ENCODE measurements around the gene PCBD1. TPM values are rescaled to one million over a fixed set of nuclear protein-coding genes. Genes with fewer than 3 reads are reported as not detected.

The PCBD1 gene
- total RNA-seq (100 to 1,000 TPM in 1 of 2 donors, 10 to 100 TPM in 1; 91.6 to 112 TPM), polyA plus RNA-seq (ENCODE audit: insufficient read length in 6 of 6) (10 to 100 TPM; 72.6 to 83.8 (median 74.7) TPM)
- long read RNA-seq, donor 1, transcript PCBD1-201 (4 exons, 1,006 nt) = major isoform, 95 of 149 reads
- long read RNA-seq, donor 1, partial matches to known transcripts = 41 of 149 reads
- long read RNA-seq, donor 1, other reads (novel, unspliced or antisense) = 8 of 149 reads
- long read RNA-seq, donor 2, transcript PCBD1-201 (4 exons, 1,006 nt) = major isoform, 49 of 69 reads
- long read RNA-seq, donor 2, partial matches to known transcripts = 16 of 69 reads
- long read RNA-seq, donor 2, other reads (novel, unspliced or antisense) = 0 of 69 reads
- long read RNA-seq, donor 3, transcript PCBD1-201 (4 exons, 1,006 nt) = major isoform, 51 of 83 reads
- long read RNA-seq, donor 3, partial matches to known transcripts = 25 of 83 reads
- long read RNA-seq, donor 3, other reads (novel, unspliced or antisense) = 6 of 83 reads
- long read RNA-seq, donor 4, transcript PCBD1-201 (4 exons, 1,006 nt) = major isoform, 129 of 172 reads
- long read RNA-seq, donor 4, partial matches to known transcripts = 28 of 172 reads
- long read RNA-seq, donor 4, other reads (novel, unspliced or antisense) = 14 of 172 reads
- long read RNA-seq, donor 5, transcript PCBD1-201 (4 exons, 1,006 nt) = major isoform, 89 of 110 reads
- long read RNA-seq, donor 5, partial matches to known transcripts = 19 of 110 reads
- long read RNA-seq, donor 5, other reads (novel, unspliced or antisense) = 0 of 110 reads
- long read RNA-seq, donor 6, transcript PCBD1-201 (4 exons, 1,006 nt) = major isoform, 76 of 100 reads
- long read RNA-seq, donor 6, partial matches to known transcripts = 19 of 100 reads
- long read RNA-seq, donor 6, other reads (novel, unspliced or antisense) = 0 of 100 reads
- long read RNA-seq, donor 7, transcript PCBD1-201 (4 exons, 1,006 nt) = major isoform, 18 of 35 reads
- long read RNA-seq, donor 7, partial matches to known transcripts = 16 of 35 reads
- long read RNA-seq, donor 7, other reads (novel, unspliced or antisense) = 0 of 35 reads
- long read RNA-seq, donor 8, transcript PCBD1-201 (4 exons, 1,006 nt) = major isoform, 40 of 46 reads
- long read RNA-seq, donor 8, partial matches to known transcripts = 6 of 46 reads
- long read RNA-seq, donor 8, other reads (novel, unspliced or antisense) = 0 of 46 reads
- long read RNA-seq, donor 9, partial matches to known transcripts = 0 of 1 reads
- long read RNA-seq, donor 9, other reads (novel, unspliced or antisense) = 0 of 1 reads
- long read RNA-seq, donor 10, transcript PCBD1-201 (4 exons, 1,006 nt) = major isoform, 81 of 104 reads
- long read RNA-seq, donor 10, partial matches to known transcripts = 16 of 104 reads
- long read RNA-seq, donor 10, other reads (novel, unspliced or antisense) = 6 of 104 reads
- long read RNA-seq, donor 11, transcript PCBD1-201 (4 exons, 1,006 nt) = major isoform, 73 of 90 reads
- long read RNA-seq, donor 11, partial matches to known transcripts = 17 of 90 reads
- long read RNA-seq, donor 11, other reads (novel, unspliced or antisense) = 0 of 90 reads
- long read RNA-seq, donor 12, transcript PCBD1-201 (4 exons, 1,006 nt) = major isoform, 56 of 71 reads
- long read RNA-seq, donor 12, partial matches to known transcripts = 14 of 71 reads
- long read RNA-seq, donor 12, other reads (novel, unspliced or antisense) = 0 of 71 reads

- H3K27ac ChIP-seq = peak within 1 kb of the TSS; percentile 91 to 92
- ATAC-seq (peak; percentile 89), DNase-seq (peak; percentile 56 to 93 (median 84))
- H3K4me3 ChIP-seq = peak within 1 kb of the TSS; percentile 78 to 82
- peaks cover 0 to 27% of the 10 kb centered on the region in 2 donors for H3K36me3 ChIP-seq
- TF ChIP-seq, protein P1, sequence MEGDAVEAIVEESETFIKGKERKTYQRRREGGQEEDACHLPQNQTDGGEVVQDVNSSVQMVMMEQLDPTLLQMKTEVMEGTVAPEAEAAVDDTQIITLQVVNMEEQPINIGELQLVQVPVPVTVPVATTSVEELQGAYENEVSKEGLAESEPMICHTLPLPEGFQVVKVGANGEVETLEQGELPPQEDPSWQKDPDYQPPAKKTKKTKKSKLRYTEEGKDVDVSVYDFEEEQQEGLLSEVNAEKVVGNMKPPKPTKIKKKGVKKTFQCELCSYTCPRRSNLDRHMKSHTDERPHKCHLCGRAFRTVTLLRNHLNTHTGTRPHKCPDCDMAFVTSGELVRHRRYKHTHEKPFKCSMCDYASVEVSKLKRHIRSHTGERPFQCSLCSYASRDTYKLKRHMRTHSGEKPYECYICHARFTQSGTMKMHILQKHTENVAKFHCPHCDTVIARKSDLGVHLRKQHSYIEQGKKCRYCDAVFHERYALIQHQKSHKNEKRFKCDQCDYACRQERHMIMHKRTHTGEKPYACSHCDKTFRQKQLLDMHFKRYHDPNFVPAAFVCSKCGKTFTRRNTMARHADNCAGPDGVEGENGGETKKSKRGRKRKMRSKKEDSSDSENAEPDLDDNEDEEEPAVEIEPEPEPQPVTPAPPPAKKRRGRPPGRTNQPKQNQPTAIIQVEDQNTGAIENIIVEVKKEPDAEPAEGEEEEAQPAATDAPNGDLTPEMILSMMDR (IDR thresholded peaks at IDR 0.05) = no peak
- intact Hi-C loops (cut with DNase I) = loop anchor here in 1 of 2 donors (10.0 kb wide), 1 partner anchor 63 kb away; no protein-coding TSS in a partner anchor
- H3K4me1 ChIP-seq = peaks cover 18 to 42% of the 10 kb centered on the region in 2 donors
- H3K27me3 ChIP-seq = no peaks in the 10 kb centered on the region
- H3K9me3 ChIP-seq = no peaks in the 10 kb centered on the region
These were observed at the start of gene PCBD1 for GRCh38 chr10:70887804-70888800. PCBD1 (minus strand) TSS chr10:70888565; CDS start chr10:70888533, 32 bp downstream.

DNA sequence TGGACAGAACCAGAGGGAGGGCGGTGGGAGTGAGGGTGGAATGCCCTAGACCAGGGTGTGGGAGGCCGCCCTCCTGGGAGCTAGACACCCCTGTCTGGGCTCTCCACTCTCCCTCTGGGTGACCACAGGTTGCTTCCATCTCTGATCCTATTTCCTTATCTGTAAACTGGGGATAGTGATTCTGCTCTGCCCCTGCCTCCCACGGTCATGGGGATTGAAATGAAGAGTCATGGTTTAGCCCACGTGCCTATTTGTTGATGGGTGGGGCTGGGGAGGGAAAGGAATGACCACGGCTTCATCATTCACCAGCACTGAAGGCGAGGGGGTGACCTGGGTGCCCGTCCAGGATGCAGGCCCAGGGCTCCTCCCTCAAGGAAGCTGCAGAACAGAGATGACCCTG is 49.3 kb upstream of the PCBD1 start:
- no peak overlapping the region for H3K27ac ChIP-seq
- H3K4me3 ChIP-seq = no peak overlapping the region
- peaks cover 0 to 8% of the 10 kb centered on the region in 2 donors for H3K27me3 ChIP-seq
- no peaks in the 10 kb centered on the region for H3K4me1 ChIP-seq
- intact Hi-C loops (cut with DNase I) = loop anchor here in 1 of 2 donors (10.0 kb wide), 1 partner anchor 257 kb away; no protein-coding TSS in a partner anchor
- TF ChIP-seq, protein P1 (IDR thresholded peaks at IDR 0.05) = no peak
- H3K36me3 ChIP-seq = no peaks in the 10 kb centered on the region
- DNase-seq (peak in 1 of 4 donors; percentile 48), ATAC-seq (no peak)
- H3K9me3 ChIP-seq = no peaks in the 10 kb centered on the region

DNA sequence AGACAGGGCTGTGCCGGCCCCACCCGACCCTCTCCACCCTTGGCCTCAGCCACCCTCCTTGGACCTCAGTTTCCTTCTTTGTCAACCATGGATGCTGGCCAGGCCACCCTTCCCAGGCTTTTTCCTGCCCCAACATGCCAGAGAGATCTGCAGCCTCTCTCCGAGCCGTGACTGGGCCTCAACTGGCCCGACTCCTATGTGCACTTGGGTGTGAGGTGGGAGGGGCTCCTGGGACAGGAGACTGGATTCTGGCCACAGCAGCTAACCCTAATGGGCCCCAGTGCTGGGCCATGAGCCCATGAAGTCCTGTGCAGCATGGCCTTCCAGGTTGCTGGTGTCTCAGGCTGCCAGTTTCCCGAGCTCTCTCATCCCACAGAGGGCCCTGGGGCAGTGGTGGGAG is 47.7 kb upstream of the PCBD1 start:
- Histone ChIP-seq H3K36me3 (no peaks in the 10 kb centered on the region), H3K27me3 (peaks cover 0 to 12% of the 10 kb centered on the region in 2 donors), H3K4me3 (no peak overlapping the region), H3K27ac (no peak overlapping the region), H3K9me3 (no peaks in the 10 kb centered on the region), H3K4me1 (no peaks in the 10 kb centered on the region)
- DNase-seq (peak in 1 of 4 donors; percentile 51), ATAC-seq (no peak)
- TF ChIP-seq, protein P1 (IDR thresholded peaks at IDR 0.05) = no peak
- intact Hi-C loops (cut with DNase I) = loop anchor here in 1 of 2 donors (10.0 kb wide), 1 partner anchor 259 kb away; no protein-coding TSS in a partner anchor

All from left lung (tissue), 14 donors.